ENCODE data around the gene GALNT14.

GRCh38 chr2:31171142-31171541 is 32.9 kb upstream of the GALNT14 start:
- TF ChIP-seq TAF15 (IDR thresholded peaks at IDR 0.05; ENCODE audit: low read depth, low read length, poor library complexity, severe bottlenecking) (no peak), RFX5 (IDR thresholded peaks at IDR 0.05; ENCODE audit: low read depth, low read length) (no peak), ATF2 (CRISPR knock-in tag; IDR thresholded peaks at IDR 0.05) (no peak), POLR2AphosphoS5 (IDR thresholded peaks at IDR 0.05; ENCODE audit: low read depth, low read length) (no peak)
